K562 (cell line): ENCODE results near the gene TULP4. TPM values are rescaled to one million over a fixed set of nuclear protein-coding genes. Genes with fewer than 3 reads are reported as not detected.

Experiments used
- EWSR1 ChIP-seq: fragments of 450-650 bp; IDR thresholded peaks from 2 replicates; pipeline ENCODE4 v1.6.1; 2018; ENCODE audit warnings: borderline replicate concordance, mild to moderate bottlenecking, low read depth, moderate library complexity; ENCODE audit not compliant: partially characterized antibody
- MAFK ChIP-seq: IDR thresholded peaks from 2 replicates; pipeline ENCODE4 v1.6.1; 2011; ENCODE audit warnings: low read length, improper control_type of control experiment
- MTA2 ChIP-seq: fragments of 450-650 bp; IDR thresholded peaks from 2 replicates; pipeline ENCODE4 v1.6.1; 2016; ENCODE audit warnings: low read depth
- NEUROD1 ChIP-seq: fragments of 150-350 bp; IDR thresholded peaks from 2 replicates; pipeline ENCODE4 v1.6.1; 2014; ENCODE audit warnings: borderline replicate concordance, low read length, low read depth; ENCODE audit not compliant: partially characterized antibody
- NRF1 ChIP-seq, 2 experiments: fragments of 450-650 bp; IDR thresholded peaks in 1 of 2; conservative IDR thresholded peaks in 1 of 2; 2 replicates each; pipeline ENCODE4 v1.6.1; 2014; ENCODE audit warnings: mild to moderate bottlenecking in 2 of 2
- PCBP1 ChIP-seq: fragments of 200-400 bp; formaldehyde crosslinking; IDR thresholded peaks from 2 replicates; pipeline ENCODE4 v1.6.1; 2018; ENCODE audit warnings: mild to moderate bottlenecking, low read depth, low read length; ENCODE audit not compliant: poor library complexity, severe bottlenecking
- POU5F1 ChIP-seq: fragments of 150-350 bp; IDR thresholded peaks from 2 replicates; pipeline ENCODE4 v1.6.1; 2014; ENCODE audit warnings: borderline replicate concordance, low read length, low read depth, mild to moderate bottlenecking; ENCODE audit not compliant: partially characterized antibody
- PTTG1 ChIP-seq: fragments of 450-650 bp; IDR thresholded peaks from 2 replicates; pipeline ENCODE4 v1.6.1; 2016; ENCODE audit warnings: low read depth, mild to moderate bottlenecking, missing genetic modification characterization, missing compliant biosample characterization
- SMARCA5 ChIP-seq: fragments of 450-650 bp; IDR thresholded peaks from 2 replicates; pipeline ENCODE4 v1.6.1; 2016
- SOX6 ChIP-seq: fragments of 450-650 bp; IDR thresholded peaks from 2 replicates; pipeline ENCODE4 v1.6.1; 2014; ENCODE audit warnings: mild to moderate bottlenecking
- TGIF2 ChIP-seq: sonication (generic); formaldehyde crosslinking; IDR thresholded peaks from 2 replicates; pipeline ENCODE4 v1.8.1; 2022; ENCODE audit warnings: mild to moderate bottlenecking, missing genetic modification reagents, moderate library complexity
- YY1 ChIP-seq, 3 experiments: IDR thresholded peaks; 2 replicates each; pipeline ENCODE4 v1.6.1; 2011; ENCODE audit warnings: low read length in 2 of 3, mild to moderate bottlenecking in 2 of 3, moderate library complexity in 2 of 3, borderline replicate concordance in 1 of 3, control low read depth in 1 of 3, low read depth in 1 of 3; ENCODE audit not compliant: insufficient read depth in 3 of 3, insufficient replicate concordance in 2 of 3, control insufficient read depth in 1 of 3, insufficient read length in 1 of 3; ENCODE audit errors: extremely low read depth in 1 of 3
- ZNF830 ChIP-seq: fragments of 250-450 bp; sonication (Bioruptor Pico); IDR thresholded peaks from 2 replicates; pipeline ENCODE4 v1.5.0; 2021; ENCODE audit warnings: mild to moderate bottlenecking
- polyA plus RNA-seq, 8 experiments: library from polyadenylated mRNA; depleted of rRNA in 4 of 8; stranded (reverse) in 5 of 8; unstranded in 3 of 8; fragments of >200 nt; fragmentation: Nextera tagmentation in 2 of 8; fragmentation: Illumina TruSeq in 1 of 8; extraction: Ambion mirVana in 2 of 8; extraction: Trizol in 1 of 8; gene quantifications; 2 replicates each; pipeline versions ENCODE4 v1.2.1 to v1.2.3, GENCODE V29; 2011 to 2014; ENCODE audit warnings: inconsistent platforms in 1 of 8, missing spikeins in 1 of 8
- total RNA-seq, 7 experiments: library from RNA; depleted of rRNA in 6 of 7; stranded (reverse); fragments of >200 nt in 6 of 7; fragmentation: Illumina TruSeq in 2 of 7; extraction: Trizol in 2 of 7; gene quantifications; 2 replicates each; pipeline versions ENCODE4 v1.2.1 to v1.2.3, GENCODE V29; 2011 to 2021; ENCODE audit warnings: low replicate concordance in 1 of 7
- TF ChIP-seq, protein P1 (sequence below): fragments of 450-650 bp; IDR thresholded peaks from 2 replicates; pipeline ENCODE4 v1.6.1; 2017; ENCODE audit warnings: antibody characterized with exemption, mild to moderate bottlenecking
- TF ChIP-seq, protein P2 (sequence below), 2 experiments: fragments of 200-800 bp in 1 of 2; sonication (Bioruptor generic) in 1 of 2; sonication (generic) in 1 of 2; formaldehyde crosslinking in 1 of 2; IDR thresholded peaks in 1 of 2; conservative IDR thresholded peaks in 1 of 2; 2 replicates each; pipeline versions ENCODE4 v1.5.0 to v1.6.1; 2016 to 2020; ENCODE audit warnings: missing compliant biosample characterization in 1 of 2, missing genetic modification characterization in 1 of 2, missing genetic modification reagents in 1 of 2
- TF ChIP-seq, protein P3 (sequence below): fragments of 250-450 bp; sonication (Bioruptor Pico); IDR thresholded peaks from 2 replicates; pipeline ENCODE4 v1.4.0; 2020; ENCODE audit warnings: mild to moderate bottlenecking
- TF ChIP-seq, protein P4 (sequence below): sonication (generic); formaldehyde crosslinking; IDR thresholded peaks from 2 replicates; pipeline ENCODE4 v1.5.0; 2020; ENCODE audit warnings: missing genetic modification reagents

TULP4 gene
- total and polyA plus RNA-seq, 9 of the 15 experiments (the other 6 are each of a cell fraction or from before 2014, with no cell fraction given) = 1.2 to 50.4 (median 11.0) TPM

DNA sequence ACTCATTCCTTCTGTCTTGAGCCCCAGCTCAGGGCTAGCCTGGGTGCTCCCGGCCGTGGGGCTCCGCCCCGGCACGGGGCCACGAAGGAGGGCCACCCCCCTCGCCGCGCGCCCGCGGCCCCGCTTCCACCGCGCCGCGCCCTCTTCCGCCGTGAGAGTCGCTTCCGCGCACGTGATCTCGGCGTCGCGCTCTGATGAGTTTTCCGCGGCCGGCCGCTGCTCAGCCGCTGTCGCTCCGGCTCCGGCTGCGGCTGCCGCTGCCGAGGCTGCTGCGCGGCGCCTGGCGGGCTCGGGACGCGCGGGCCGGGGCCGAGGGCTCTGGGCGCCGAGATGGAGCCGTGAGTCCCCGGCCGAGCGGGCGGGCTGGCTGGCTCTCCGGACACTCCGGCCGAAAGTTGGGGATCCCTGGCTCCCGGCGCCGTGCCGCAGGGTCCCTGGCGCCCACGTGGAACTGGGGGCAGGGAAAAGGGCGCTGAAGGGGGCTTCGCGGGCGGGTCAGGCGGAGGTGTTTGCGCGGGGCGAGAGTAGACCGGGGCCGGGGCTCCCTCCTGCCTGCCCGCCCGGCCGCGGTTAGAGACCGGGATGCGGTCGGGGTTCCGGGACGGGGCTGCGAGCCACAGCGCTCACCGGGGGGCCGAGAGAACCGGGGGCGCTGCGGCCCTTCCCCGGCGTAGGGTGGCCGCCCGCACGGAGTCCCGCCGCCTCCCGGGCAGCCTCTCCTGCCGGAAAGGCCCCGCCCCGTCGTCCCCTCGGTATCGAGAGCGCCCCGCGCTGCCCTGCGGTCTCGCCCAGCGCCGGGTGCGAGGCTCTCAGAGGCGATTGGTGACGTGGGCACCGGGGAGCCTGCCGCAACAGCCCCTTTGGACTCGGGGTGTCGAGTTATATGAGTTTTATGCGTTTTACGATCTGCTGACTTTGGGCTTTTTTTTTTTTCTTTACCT is 247.9 kb downstream of the TULP4 start, which contains the start of gene TMEM181 (continued):
- TF ChIP-seq YY1 (IDR thresholded peaks at IDR 0.05; ENCODE audit: borderline replicate concordance in 1 of 3, control insufficient read depth in 1 of 3, extremely low read depth in 1 of 3, insufficient read depth in 3 of 3, insufficient read length in 1 of 3, insufficient replicate concordance in 2 of 3, low read depth in 1 of 3, low read length in 2 of 3) (peak in 2 of 3 experiments; percentile 64 to 65), MTA2 (no peak), PCBP1 (peak; percentile 66), NRF1 (conservative IDR thresholded peaks at IDR 0.05 in 1 of 2, IDR thresholded peaks at IDR 0.05 in 1 of 2) (peak; percentile 76 to 81), MAFK (peak; percentile 16; the same call in 1 of the 2 replicates), EWSR1 (no peak), ZNF830 (CRISPR knock-in tag) (0 out of 2 replicates have a peak, but pooled peaks have one; percentile 30), PTTG1 (tag) (no peak), SMARCA5 (no peak), NEUROD1 (peak; percentile 57), POU5F1 (peak; percentile 66), TGIF2 (CRISPR knock-in tag) (no peak), SOX6 (peak; percentile 68)
- TF ChIP-seq, protein P1, sequence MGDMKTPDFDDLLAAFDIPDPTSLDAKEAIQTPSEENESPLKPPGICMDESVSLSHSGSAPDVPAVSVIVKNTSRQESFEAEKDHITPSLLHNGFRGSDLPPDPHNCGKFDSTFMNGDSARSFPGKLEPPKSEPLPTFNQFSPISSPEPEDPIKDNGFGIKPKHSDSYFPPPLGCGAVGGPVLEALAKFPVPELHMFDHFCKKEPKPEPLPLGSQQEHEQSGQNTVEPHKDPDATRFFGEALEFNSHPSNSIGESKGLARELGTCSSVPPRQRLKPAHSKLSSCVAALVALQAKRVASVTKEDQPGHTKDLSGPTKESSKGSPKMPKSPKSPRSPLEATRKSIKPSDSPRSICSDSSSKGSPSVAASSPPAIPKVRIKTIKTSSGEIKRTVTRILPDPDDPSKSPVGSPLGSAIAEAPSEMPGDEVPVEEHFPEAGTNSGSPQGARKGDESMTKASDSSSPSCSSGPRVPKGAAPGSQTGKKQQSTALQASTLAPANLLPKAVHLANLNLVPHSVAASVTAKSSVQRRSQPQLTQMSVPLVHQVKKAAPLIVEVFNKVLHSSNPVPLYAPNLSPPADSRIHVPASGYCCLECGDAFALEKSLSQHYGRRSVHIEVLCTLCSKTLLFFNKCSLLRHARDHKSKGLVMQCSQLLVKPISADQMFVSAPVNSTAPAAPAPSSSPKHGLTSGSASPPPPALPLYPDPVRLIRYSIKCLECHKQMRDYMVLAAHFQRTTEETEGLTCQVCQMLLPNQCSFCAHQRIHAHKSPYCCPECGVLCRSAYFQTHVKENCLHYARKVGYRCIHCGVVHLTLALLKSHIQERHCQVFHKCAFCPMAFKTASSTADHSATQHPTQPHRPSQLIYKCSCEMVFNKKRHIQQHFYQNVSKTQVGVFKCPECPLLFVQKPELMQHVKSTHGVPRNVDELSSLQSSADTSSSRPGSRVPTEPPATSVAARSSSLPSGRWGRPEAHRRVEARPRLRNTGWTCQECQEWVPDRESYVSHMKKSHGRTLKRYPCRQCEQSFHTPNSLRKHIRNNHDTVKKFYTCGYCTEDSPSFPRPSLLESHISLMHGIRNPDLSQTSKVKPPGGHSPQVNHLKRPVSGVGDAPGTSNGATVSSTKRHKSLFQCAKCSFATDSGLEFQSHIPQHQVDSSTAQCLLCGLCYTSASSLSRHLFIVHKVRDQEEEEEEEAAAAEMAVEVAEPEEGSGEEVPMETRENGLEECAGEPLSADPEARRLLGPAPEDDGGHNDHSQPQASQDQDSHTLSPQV = peak; percentile 50; the same call in 1 of the 2 replicates
- TF ChIP-seq, protein P2, sequence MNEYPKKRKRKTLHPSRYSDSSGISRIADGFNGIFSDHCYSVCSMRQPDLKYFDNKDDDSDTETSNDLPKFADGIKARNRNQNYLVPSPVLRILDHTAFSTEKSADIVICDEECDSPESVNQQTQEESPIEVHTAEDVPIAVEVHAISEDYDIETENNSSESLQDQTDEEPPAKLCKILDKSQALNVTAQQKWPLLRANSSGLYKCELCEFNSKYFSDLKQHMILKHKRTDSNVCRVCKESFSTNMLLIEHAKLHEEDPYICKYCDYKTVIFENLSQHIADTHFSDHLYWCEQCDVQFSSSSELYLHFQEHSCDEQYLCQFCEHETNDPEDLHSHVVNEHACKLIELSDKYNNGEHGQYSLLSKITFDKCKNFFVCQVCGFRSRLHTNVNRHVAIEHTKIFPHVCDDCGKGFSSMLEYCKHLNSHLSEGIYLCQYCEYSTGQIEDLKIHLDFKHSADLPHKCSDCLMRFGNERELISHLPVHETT (CRISPR knock-in tag; conservative IDR thresholded peaks at IDR 0.05 in 1 of 2, IDR thresholded peaks at IDR 0.05 in 1 of 2) = peak in 1 of 2 experiments; percentile 98; a peak in 2 of 4 replicates
- TF ChIP-seq, protein P3, sequence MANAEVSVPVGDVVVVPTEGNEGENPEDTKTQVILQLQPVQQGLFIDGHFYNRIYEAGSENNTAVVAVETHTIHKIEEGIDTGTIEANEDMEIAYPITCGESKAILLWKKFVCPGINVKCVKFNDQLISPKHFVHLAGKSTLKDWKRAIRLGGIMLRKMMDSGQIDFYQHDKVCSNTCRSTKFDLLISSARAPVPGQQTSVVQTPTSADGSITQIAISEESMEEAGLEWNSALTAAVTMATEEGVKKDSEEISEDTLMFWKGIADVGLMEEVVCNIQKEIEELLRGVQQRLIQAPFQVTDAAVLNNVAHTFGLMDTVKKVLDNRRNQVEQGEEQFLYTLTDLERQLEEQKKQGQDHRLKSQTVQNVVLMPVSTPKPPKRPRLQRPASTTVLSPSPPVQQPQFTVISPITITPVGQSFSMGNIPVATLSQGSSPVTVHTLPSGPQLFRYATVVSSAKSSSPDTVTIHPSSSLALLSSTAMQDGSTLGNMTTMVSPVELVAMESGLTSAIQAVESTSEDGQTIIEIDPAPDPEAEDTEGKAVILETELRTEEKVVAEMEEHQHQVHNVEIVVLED (CRISPR knock-in tag) = peak; percentile 90
- TF ChIP-seq, protein P4, sequence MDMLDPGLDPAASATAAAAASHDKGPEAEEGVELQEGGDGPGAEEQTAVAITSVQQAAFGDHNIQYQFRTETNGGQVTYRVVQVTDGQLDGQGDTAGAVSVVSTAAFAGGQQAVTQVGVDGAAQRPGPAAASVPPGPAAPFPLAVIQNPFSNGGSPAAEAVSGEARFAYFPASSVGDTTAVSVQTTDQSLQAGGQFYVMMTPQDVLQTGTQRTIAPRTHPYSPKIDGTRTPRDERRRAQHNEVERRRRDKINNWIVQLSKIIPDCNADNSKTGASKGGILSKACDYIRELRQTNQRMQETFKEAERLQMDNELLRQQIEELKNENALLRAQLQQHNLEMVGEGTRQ (CRISPR knock-in tag) = peak; percentile 95
